ENCODE data around the gene NDUFC2. TPM values are rescaled to one million over a fixed set of nuclear protein-coding genes. Genes with fewer than 3 reads are reported as not detected.

NDUFC2 gene
- total and polyA plus RNA-seq, 2 of the 13 experiments (the other 11 are each of a cell fraction or from before 2014, with no cell fraction given): 256 to 363 TPM

GRCh38 chr11:78080084-78080817, 589 bp upstream of the NDUFC2 start:
- in situ Hi-C loops (cut with HindIII; ENCODE audit: extremely low pct_ligation_motif_present, low pct_unique_long_range_greater_than_20kb) (no loop called here), intact Hi-C loops (cut with micrococcal nuclease; ENCODE audit: unreplicated experiment) (no loop called here)
- Histone ChIP-seq H3K27ac (ENCODE audit: extremely low read length, insufficient read depth, low read length) (peak overlapping the region; percentile 87), H3K9me3 (ENCODE audit: low read length) (no peaks in the 10 kb centered on the region), H3K4me3 (replicated peaks in 1 of 3; ENCODE audit: insufficient read depth in 1 of 3, low read depth in 2 of 3, low read length in 3 of 3) (peak overlapping the region; percentile 86 to 96 (median 88)), H4K20me1 (ENCODE audit: insufficient read depth, low read length) (peaks cover 20% of the 10 kb centered on the region), H3K79me2 (ENCODE audit: insufficient read depth, low read length) (peaks cover 49% of the 10 kb centered on the region), H3K4me1 (ENCODE audit: insufficient read depth, low read length) (peaks cover 55% of the 10 kb centered on the region), H3K4me2 (ENCODE audit: low read depth, low read length) (peak overlapping the region; percentile 84), H3K9ac (ENCODE audit: insufficient read depth, low read depth, low read length) (peak overlapping the region; percentile 96), H3K27me3 (ENCODE audit: control insufficient read depth in 1 of 2, insufficient read depth in 2 of 2, low read length in 2 of 2) (no peaks in the 10 kb centered on the region; a peak in 1 of 5 replicates), H2AFZ (ENCODE audit: low read length) (peak overlapping the region; percentile 18), H3K36me3 (replicated peaks in 1 of 2; ENCODE audit: control insufficient read depth in 1 of 2, insufficient read depth in 2 of 2, low read length in 2 of 2) (peaks cover 0 to 12% of the 10 kb centered on the region in 2 experiments; a peak in 2 of 5 replicates)
- 68% methylated on average over 23 of the region's 23 CpGs for WGBS (ENCODE audit: low lambda C conversion rate)
- CTCF ChIA-PET (ENCODE audit: low intra/inter-chr PET ratio, low total read pairs): no interaction called here
- FAIRE-seq: no peak
- ATAC-seq: no peak
- POLR2A ChIA-PET: interaction anchor here (0.7 to 5.0 kb wide), 13 partner anchors 9 to 495 kb away, joined by 3 to 37 read pairs (median 6); partner anchors contain the start of genes ALG8, INTS4, KCTD21 and NARS2
- BruUV-seq (replicated peaks): TSS peak; percentile 91
- no peak for DNase-seq (ENCODE audit: low spot score)
- TF ChIP-seq SSRP1 (CRISPR knock-in tag; IDR thresholded peaks at IDR 0.05) (0 out of 2 replicates have a peak, but pooled peaks have one; percentile 39), GMEB1 (CRISPR knock-in tag; IDR thresholded peaks at IDR 0.05; ENCODE audit: borderline replicate concordance) (peak; percentile 69; the same call in 1 of the 2 replicates), AFF4 (CRISPR knock-in tag; IDR thresholded peaks at IDR 0.05) (0 out of 2 replicates have a peak, but pooled peaks have one; percentile 34), ZNF878 (CRISPR knock-in tag; IDR thresholded peaks at IDR 0.05) (no peak), ZNF446 (CRISPR knock-in tag; IDR thresholded peaks at IDR 0.05) (0 out of 2 replicates have a peak, but pooled peaks have one; percentile 32), DNMT3B (CRISPR knock-in tag; conservative IDR thresholded peaks at IDR 0.05) (0 out of 2 replicates have a peak, but pooled peaks have one; percentile 10), KIAA2018 (CRISPR knock-in tag; IDR thresholded peaks at IDR 0.05; ENCODE audit: borderline replicate concordance) (0 out of 2 replicates have a peak, but pooled peaks have one; percentile 17), ZSCAN25 (CRISPR knock-in tag; IDR thresholded peaks at IDR 0.05) (peak; percentile 15; the same call in 1 of the 2 replicates)
